ENCODE results near the gene PNMA6E.
"Not testable (repeated sequence)": the region's sequence is repeated elsewhere in the genome, so short reads cannot be mapped to it uniquely, and the experiment has no call there.

The PNMA6E gene

DNA sequence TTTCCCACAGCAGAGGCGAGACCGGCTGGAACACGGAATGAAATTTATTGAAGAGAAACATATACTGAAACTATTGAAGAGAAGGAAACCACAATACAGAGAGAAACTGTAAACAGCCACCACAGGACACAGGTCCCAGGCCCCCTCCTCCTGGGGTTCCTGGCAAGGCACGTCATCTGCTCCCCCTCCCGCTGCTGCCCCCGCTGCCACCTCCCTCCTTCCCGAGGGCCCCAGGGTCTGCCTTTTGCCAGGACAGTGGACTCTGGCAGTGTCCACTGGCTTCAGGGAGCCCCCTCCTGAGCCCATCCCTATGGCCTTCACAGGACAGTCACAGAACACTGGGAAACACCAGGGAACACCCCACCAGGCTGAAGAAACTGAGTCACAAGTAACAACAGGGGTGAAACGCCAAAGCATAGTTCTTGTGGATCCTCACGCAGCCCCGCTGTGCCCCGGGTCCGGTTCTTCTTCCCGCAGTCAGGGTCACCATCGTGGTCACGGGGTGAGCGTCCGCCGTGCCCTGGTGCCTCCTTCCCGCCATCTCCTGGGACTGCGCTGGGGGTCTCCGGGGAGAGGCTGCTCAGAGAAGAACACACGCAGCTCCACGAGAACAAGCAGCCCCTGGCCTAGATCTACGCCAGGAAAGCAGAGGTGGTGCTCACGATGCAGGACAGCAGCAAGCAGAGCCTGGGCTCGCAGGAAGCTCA is 5.4 kb downstream of the PNMA6E start:
- TF ChIP-seq, protein P1, sequence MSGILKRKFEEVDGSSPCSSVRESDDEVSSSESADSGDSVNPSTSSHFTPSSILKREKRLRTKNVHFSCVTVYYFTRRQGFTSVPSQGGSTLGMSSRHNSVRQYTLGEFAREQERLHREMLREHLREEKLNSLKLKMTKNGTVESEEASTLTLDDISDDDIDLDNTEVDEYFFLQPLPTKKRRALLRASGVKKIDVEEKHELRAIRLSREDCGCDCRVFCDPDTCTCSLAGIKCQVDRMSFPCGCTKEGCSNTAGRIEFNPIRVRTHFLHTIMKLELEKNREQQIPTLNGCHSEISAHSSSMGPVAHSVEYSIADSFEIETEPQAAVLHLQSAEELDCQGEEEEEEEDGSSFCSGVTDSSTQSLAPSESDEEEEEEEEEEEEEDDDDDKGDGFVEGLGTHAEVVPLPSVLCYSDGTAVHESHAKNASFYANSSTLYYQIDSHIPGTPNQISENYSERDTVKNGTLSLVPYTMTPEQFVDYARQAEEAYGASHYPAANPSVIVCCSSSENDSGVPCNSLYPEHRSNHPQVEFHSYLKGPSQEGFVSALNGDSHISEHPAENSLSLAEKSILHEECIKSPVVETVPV (CRISPR knock-in tag; IDR thresholded peaks at IDR 0.05), result no peak
- TF ChIP-seq, protein P2, sequence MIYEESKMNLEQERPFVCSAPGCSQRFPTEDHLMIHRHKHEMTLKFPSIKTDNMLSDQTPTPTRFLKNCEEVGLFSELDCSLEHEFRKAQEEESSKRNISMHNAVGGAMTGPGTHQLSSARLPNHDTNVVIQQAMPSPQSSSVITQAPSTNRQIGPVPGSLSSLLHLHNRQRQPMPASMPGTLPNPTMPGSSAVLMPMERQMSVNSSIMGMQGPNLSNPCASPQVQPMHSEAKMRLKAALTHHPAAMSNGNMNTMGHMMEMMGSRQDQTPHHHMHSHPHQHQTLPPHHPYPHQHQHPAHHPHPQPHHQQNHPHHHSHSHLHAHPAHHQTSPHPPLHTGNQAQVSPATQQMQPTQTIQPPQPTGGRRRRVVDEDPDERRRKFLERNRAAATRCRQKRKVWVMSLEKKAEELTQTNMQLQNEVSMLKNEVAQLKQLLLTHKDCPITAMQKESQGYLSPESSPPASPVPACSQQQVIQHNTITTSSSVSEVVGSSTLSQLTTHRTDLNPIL (CRISPR knock-in tag; IDR thresholded peaks at IDR 0.05; ENCODE audit: low read depth), result no peak
- no peak for TF ChIP-seq OSR1 (CRISPR knock-in tag; IDR thresholded peaks at IDR 0.05)
- TF ChIP-seq CSDC2 (CRISPR knock-in tag; IDR thresholded peaks at IDR 0.05), result no peak
- no peak for TF ChIP-seq ISL1 (CRISPR knock-in tag; IDR thresholded peaks at IDR 0.05)
- no peak for TF ChIP-seq BACH2 (CRISPR knock-in tag; IDR thresholded peaks at IDR 0.05; ENCODE audit: borderline replicate concordance)
- no peak for ATAC-seq

DNA sequence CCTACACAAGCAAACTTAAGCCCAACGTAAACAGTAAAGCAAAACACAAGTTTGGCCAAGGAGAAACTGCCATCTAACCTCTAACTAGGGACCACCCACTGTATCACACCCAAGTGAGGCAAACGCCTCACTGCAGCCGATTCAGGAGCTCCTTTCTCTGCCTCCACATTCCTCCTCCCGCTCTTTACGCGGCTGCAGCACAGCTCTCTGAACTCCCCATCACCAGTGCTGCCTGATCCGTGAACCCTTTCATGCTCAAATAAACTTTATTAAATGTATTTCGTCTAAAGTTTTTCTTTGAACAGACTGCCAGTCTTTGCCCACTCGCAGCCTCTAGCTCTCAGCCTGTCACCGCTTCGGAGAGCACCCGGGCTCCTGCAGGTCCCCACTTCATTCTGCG is 6.5 kb downstream of the PNMA6E start:
- TF ChIP-seq ESRRG (CRISPR knock-in tag; IDR thresholded peaks at IDR 0.05) (no peak), ZC3H10 (CRISPR knock-in tag; IDR thresholded peaks at IDR 0.05) (no peak), ZNF565 (CRISPR knock-in tag; conservative IDR thresholded peaks at IDR 0.05; ENCODE audit: low read depth) (no peak), TOX (CRISPR knock-in tag; IDR thresholded peaks at IDR 0.05; ENCODE audit: borderline replicate concordance) (no peak), PPARA (CRISPR knock-in tag; IDR thresholded peaks at IDR 0.05; ENCODE audit: borderline replicate concordance) (no peak), GLIS3 (CRISPR knock-in tag; IDR thresholded peaks at IDR 0.05) (no peak), BACH2 (CRISPR knock-in tag; IDR thresholded peaks at IDR 0.05; ENCODE audit: borderline replicate concordance) (no peak), TCF4 (CRISPR knock-in tag; IDR thresholded peaks at IDR 0.05; ENCODE audit: borderline replicate concordance) (no peak), OSR1 (CRISPR knock-in tag; IDR thresholded peaks at IDR 0.05) (no peak), ARNTL (CRISPR knock-in tag; IDR thresholded peaks at IDR 0.05; ENCODE audit: borderline replicate concordance, low read depth) (no peak), ZFP3 (CRISPR knock-in tag; IDR thresholded peaks at IDR 0.05) (no peak)
- TF ChIP-seq, protein P1 (CRISPR knock-in tag; IDR thresholded peaks at IDR 0.05), result no peak
- TF ChIP-seq, protein P3, sequence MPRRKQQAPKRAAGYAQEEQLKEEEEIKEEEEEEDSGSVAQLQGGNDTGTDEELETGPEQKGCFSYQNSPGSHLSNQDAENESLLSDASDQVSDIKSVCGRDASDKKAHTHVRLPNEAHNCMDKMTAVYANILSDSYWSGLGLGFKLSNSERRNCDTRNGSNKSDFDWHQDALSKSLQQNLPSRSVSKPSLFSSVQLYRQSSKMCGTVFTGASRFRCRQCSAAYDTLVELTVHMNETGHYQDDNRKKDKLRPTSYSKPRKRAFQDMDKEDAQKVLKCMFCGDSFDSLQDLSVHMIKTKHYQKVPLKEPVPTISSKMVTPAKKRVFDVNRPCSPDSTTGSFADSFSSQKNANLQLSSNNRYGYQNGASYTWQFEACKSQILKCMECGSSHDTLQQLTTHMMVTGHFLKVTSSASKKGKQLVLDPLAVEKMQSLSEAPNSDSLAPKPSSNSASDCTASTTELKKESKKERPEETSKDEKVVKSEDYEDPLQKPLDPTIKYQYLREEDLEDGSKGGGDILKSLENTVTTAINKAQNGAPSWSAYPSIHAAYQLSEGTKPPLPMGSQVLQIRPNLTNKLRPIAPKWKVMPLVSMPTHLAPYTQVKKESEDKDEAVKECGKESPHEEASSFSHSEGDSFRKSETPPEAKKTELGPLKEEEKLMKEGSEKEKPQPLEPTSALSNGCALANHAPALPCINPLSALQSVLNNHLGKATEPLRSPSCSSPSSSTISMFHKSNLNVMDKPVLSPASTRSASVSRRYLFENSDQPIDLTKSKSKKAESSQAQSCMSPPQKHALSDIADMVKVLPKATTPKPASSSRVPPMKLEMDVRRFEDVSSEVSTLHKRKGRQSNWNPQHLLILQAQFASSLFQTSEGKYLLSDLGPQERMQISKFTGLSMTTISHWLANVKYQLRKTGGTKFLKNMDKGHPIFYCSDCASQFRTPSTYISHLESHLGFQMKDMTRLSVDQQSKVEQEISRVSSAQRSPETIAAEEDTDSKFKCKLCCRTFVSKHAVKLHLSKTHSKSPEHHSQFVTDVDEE (CRISPR knock-in tag; IDR thresholded peaks at IDR 0.05), result no peak
- no peak for ATAC-seq

DNA sequence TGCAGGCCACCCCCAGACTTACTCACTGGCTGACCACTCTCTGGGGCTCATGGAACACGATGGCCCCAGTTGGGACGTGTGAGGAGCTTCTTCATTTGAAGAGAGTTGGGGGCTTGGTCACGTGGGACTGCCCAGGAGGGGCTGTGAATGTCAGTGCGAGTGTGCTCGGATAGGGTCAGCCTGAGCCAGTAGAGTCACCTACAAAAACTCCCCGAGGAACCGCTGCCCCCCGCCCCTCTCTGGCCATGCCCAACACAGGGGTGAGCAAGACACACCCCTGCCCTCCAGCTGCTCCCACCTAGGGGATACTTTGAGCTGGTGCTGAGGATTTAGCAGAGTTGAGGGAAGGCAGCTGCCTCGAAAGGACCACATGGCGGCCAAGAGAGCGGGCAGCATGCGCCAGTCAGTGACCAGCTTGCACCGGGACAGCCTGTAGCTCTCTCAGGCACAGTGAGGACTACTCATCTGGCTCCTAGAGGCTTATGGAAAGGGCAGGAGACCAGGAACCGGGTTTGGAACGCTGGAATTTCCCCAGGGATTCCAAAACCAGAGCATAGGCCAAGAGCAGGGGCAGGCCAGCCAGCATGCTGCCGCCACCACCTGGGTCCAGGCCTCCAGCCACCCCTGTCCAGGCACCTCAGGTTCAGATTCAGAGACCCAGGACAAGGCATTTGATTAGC is 8.4 kb downstream of the PNMA6E start:
- no peak for TF ChIP-seq ZNF8 (CRISPR knock-in tag; IDR thresholded peaks at IDR 0.05)
- no peak for TF ChIP-seq ZFP30 (CRISPR knock-in tag; IDR thresholded peaks at IDR 0.05)
- TF ChIP-seq ZNF565 (CRISPR knock-in tag; conservative IDR thresholded peaks at IDR 0.05; ENCODE audit: low read depth), result no peak
- no peak for TF ChIP-seq TOX (CRISPR knock-in tag; IDR thresholded peaks at IDR 0.05; ENCODE audit: borderline replicate concordance)
- TF ChIP-seq, protein P4, sequence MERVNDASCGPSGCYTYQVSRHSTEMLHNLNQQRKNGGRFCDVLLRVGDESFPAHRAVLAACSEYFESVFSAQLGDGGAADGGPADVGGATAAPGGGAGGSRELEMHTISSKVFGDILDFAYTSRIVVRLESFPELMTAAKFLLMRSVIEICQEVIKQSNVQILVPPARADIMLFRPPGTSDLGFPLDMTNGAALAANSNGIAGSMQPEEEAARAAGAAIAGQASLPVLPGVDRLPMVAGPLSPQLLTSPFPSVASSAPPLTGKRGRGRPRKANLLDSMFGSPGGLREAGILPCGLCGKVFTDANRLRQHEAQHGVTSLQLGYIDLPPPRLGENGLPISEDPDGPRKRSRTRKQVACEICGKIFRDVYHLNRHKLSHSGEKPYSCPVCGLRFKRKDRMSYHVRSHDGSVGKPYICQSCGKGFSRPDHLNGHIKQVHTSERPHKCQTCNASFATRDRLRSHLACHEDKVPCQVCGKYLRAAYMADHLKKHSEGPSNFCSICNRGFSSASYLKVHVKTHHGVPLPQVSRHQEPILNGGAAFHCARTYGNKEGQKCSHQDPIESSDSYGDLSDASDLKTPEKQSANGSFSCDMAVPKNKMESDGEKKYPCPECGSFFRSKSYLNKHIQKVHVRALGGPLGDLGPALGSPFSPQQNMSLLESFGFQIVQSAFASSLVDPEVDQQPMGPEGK (CRISPR knock-in tag; IDR thresholded peaks at IDR 0.05; ENCODE audit: borderline replicate concordance), result no peak
- TF ChIP-seq GLIS3 (CRISPR knock-in tag; IDR thresholded peaks at IDR 0.05), result no peak
- TF ChIP-seq BACH2 (CRISPR knock-in tag; IDR thresholded peaks at IDR 0.05; ENCODE audit: borderline replicate concordance), result no peak
- no peak for TF ChIP-seq ISL1 (CRISPR knock-in tag; IDR thresholded peaks at IDR 0.05)
- no peak for TF ChIP-seq CSDC2 (CRISPR knock-in tag; IDR thresholded peaks at IDR 0.05)
- no peak for TF ChIP-seq ARNTL (CRISPR knock-in tag; IDR thresholded peaks at IDR 0.05; ENCODE audit: borderline replicate concordance, low read depth)
- no peak for TF ChIP-seq PPARA (CRISPR knock-in tag; IDR thresholded peaks at IDR 0.05; ENCODE audit: borderline replicate concordance)
- no peak for TF ChIP-seq ZNF70 (CRISPR knock-in tag; IDR thresholded peaks at IDR 0.05)
- TF ChIP-seq, protein P1 (CRISPR knock-in tag; IDR thresholded peaks at IDR 0.05), result no peak
- TF ChIP-seq OSR1 (CRISPR knock-in tag; IDR thresholded peaks at IDR 0.05), result no peak
- ATAC-seq, result no peak

DNA sequence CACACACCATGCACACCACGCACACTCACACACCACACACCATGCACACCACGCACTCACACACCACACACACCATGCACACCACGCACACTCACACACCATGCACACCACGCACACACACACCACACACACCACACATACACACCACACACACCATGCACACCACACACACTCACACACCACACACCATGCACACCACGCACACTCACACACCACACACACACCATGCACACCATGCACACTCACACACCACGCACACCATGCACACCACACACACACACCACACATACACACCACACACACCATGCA is 11.7 kb downstream of the PNMA6E start:
- ATAC-seq, result not testable (repeated sequence)
